Spinal cord (tissue), 10 donors: Measurements from ENCODE around the gene PKNOX2. TPM values are rescaled to one million over a fixed set of nuclear protein-coding genes. Genes with fewer than 3 reads are reported as not detected.

Experiments
- DNase-seq, 6 donors: peaks; one replicate each; pipeline versions ENCODE4 v3.0.0 to v3.0.0-alpha.2; 2013 to 2015; ENCODE audit warnings: low spot score in 6 of 6, low read depth in 4 of 6
- H3K27ac ChIP-seq: one replicate; pipeline ENCODE4 v1.5.1; 2013; ENCODE audit warnings: low read depth, low read length, control low read depth
- H3K27me3 ChIP-seq: one replicate; pipeline ENCODE4 v1.6.1; 2013; ENCODE audit warnings: low read length; ENCODE audit not compliant: control insufficient read depth, insufficient read depth
- H3K36me3 ChIP-seq: one replicate; pipeline ENCODE4 v1.6.1; 2013; ENCODE audit warnings: low read length; ENCODE audit not compliant: control insufficient read depth, insufficient read depth
- H3K4me1 ChIP-seq: one replicate; pipeline ENCODE4 v1.6.1; 2013; ENCODE audit warnings: low read length; ENCODE audit not compliant: control insufficient read depth, insufficient read depth
- H3K4me3 ChIP-seq: one replicate; pipeline ENCODE4 v1.5.1; 2013; ENCODE audit warnings: low read depth, low read length, control low read depth
- H3K9me3 ChIP-seq: one replicate; pipeline ENCODE4 v1.6.1; 2013; ENCODE audit warnings: low read length; ENCODE audit not compliant: control insufficient read depth, insufficient read depth
- WGBS: methylation state at CpG from one replicate; pipeline ENCODE4 v1.1.5; 2013; ENCODE audit warnings: missing lambda C conversion rate; ENCODE audit not compliant: insufficient coverage; 5-methylcytosine and 5-hydroxymethylcytosine counted together
- polyA plus RNA-seq, 2 donors: library from polyadenylated mRNA; unstranded; fragments of 120-200 nt; gene quantifications; one replicate each; pipeline ENCODE4 v1.2.1, GENCODE V29; 2013; ENCODE audit not compliant: insufficient read length in 2 of 2
- total RNA-seq, 2 donors: library from RNA; depleted of rRNA in 1 of 2; stranded (reverse); fragments of 120-200 nt in 1 of 2; fragments of >200 nt in 1 of 2; gene quantifications; one replicate each; pipeline versions ENCODE4 v1.2.3 to v1.2.4, GENCODE V29; 2013 to 2014
- donor health status: healthy.

Gene PKNOX2
- total and polyA plus RNA-seq, 4 donors, result 10.6 to 41.2 (median 26.6) TPM

GRCh38 chr11:125304136-125304535, 139.6 kb downstream of the PKNOX2 start:
- DNase-seq, result peak in 2 of 6 donors; percentile 76 to 93
- H3K4me3 ChIP-seq, result no peak overlapping the region
- H3K4me1 ChIP-seq, result peaks cover 38% of the 10 kb centered on the region
- peak overlapping the region; percentile 12 for H3K27ac ChIP-seq
- H3K36me3 ChIP-seq, result peaks cover 12% of the 10 kb centered on the region
- H3K27me3 ChIP-seq, result no peaks in the 10 kb centered on the region
- WGBS, result 41% methylated on average over 4 of the region's 7 CpGs
- no peaks in the 10 kb centered on the region for H3K9me3 ChIP-seq

- no peak overlapping the region for H3K27ac ChIP-seq
- no peaks in the 10 kb centered on the region for H3K9me3 ChIP-seq
- H3K4me3 ChIP-seq, result no peak overlapping the region
- H3K27me3 ChIP-seq, result no peaks in the 10 kb centered on the region
- WGBS, result 57% methylated on average over 2 of the region's 9 CpGs
- H3K36me3 ChIP-seq, result peaks cover 12% of the 10 kb centered on the region
- H3K4me1 ChIP-seq, result peaks cover 38% of the 10 kb centered on the region
- no peak for DNase-seq
Measured at GRCh38 chr11:125304876-125305275, 140.3 kb downstream of the PKNOX2 start.

- DNase-seq, result no peak
- WGBS, result 78% methylated on average over 7 of the region's 7 CpGs
- H3K36me3 ChIP-seq, result peaks cover 12% of the 10 kb centered on the region
Measured at GRCh38 chr11:125305345-125305744, 140.8 kb downstream of the PKNOX2 start.

GRCh38 chr11:125306476-125306875, 141.9 kb downstream of the PKNOX2 start:
- Histone ChIP-seq H3K36me3 (peaks cover 12% of the 10 kb centered on the region), H3K27me3 (no peaks in the 10 kb centered on the region), H3K4me1 (peaks cover 34% of the 10 kb centered on the region), H3K4me3 (no peak overlapping the region), H3K27ac (no peak overlapping the region), H3K9me3 (no peaks in the 10 kb centered on the region)
- DNase-seq, result peak in 1 of 6 donors; percentile 75
- 70% methylated on average over 4 of the region's 7 CpGs for WGBS

More at GRCh38 chr11:125305345-125305744, 140.8 kb downstream of the PKNOX2 start:
- no peaks in the 10 kb centered on the region for H3K27me3 ChIP-seq
- H3K4me1 ChIP-seq, result peaks cover 38% of the 10 kb centered on the region
- no peak overlapping the region for H3K4me3 ChIP-seq
- H3K9me3 ChIP-seq, result no peaks in the 10 kb centered on the region
- H3K27ac ChIP-seq, result no peak overlapping the region

DNA sequence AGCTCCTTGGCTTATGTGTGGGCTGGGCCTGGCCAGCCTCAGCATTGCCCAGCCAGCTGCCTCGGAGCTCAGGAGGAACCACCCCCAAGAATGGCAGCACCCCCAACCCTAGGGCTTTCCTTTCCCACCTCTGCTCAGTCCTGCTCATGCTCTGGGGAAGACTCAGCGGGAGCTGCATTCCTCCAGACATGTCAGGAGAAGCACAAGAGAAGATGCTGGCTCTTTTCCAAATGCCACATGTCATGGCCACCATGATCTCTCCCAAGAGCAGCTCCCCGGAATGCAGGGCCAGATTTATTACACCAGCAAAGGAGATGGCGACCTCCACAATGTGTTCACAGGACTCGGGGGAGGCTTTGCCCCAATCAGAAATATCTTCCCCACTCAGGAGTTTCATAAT, 143.7 kb downstream of the PKNOX2 start:
- 69% methylated on average over 3 of the region's 5 CpGs for WGBS
- no peaks in the 10 kb centered on the region for H3K9me3 ChIP-seq
- no peak overlapping the region for H3K27ac ChIP-seq
- H3K36me3 ChIP-seq, result peaks cover 10% of the 10 kb centered on the region
- H3K27me3 ChIP-seq, result no peaks in the 10 kb centered on the region
- no peak for DNase-seq
- no peak overlapping the region for H3K4me3 ChIP-seq
- peaks cover 26% of the 10 kb centered on the region for H3K4me1 ChIP-seq

GRCh38 chr11:125312391-125312790, 147.8 kb downstream of the PKNOX2 start:
- Histone ChIP-seq H3K4me3 (no peak overlapping the region), H3K27me3 (no peaks in the 10 kb centered on the region), H3K36me3 (peaks cover 7% of the 10 kb centered on the region), H3K9me3 (no peaks in the 10 kb centered on the region), H3K4me1 (peaks cover 34% of the 10 kb centered on the region), H3K27ac (no peak overlapping the region)
- DNase-seq, result no peak
- 80% methylated on average over 9 of the region's 12 CpGs for WGBS

GRCh38 chr11:125312812-125313211, 148.3 kb downstream of the PKNOX2 start:
- Histone ChIP-seq H3K9me3 (no peaks in the 10 kb centered on the region), H3K36me3 (peaks cover 7% of the 10 kb centered on the region), H3K4me1 (peaks cover 34% of the 10 kb centered on the region), H3K27ac (no peak overlapping the region), H3K4me3 (no peak overlapping the region), H3K27me3 (no peaks in the 10 kb centered on the region)
- 93% methylated on average over 9 of the region's 9 CpGs for WGBS
- DNase-seq, result no peak

DNA sequence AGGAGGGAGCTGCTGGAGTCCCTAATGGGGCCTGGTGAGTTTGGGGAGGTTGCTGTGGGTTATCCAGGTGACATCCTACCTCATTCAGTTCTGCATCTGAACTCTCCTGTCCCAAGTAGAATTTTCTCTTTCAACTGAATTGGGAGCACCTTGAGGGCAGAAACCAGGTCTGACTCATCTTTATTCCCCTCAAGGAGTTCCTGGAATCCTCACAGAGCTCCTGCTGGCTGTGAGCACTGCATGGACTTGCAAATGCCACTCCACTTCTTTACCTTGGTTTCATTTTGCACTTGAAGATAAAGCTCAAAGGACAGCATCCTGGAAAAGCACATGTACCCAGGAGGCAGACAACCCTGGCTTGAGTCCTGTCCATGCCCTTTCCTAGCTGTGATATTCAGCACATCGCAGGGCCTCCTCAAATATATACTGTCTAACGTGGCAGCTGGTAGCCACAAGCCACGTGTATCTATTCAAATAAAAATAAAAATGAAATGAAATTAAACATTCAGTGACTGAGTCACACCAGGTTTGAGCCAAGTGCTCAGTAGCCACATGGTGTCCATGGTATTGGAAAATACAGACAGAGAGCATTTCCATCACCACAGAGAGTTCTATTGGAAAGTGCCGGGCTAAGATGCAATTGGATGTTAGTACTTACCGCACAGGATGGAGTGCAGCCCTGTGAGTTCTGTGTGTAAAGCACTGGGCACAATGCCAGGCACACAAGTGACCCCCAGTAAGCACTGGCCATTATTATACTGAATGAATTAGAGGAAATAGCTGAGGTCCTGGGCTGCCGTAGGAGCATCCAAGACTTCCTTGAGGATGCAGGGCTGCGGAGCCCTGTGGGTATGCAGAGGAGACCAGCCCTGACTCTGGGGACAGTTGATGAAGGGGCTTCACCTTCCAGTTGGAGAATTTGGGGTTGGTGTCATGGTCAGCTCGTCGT, 149.0 kb downstream of the PKNOX2 start:
- Histone ChIP-seq H3K4me1 (peaks cover 31% of the 10 kb centered on the region), H3K27me3 (no peaks in the 10 kb centered on the region), H3K4me3 (no peak overlapping the region), H3K9me3 (no peaks in the 10 kb centered on the region), H3K36me3 (peaks cover 3% of the 10 kb centered on the region), H3K27ac (no peak overlapping the region)
- 59% methylated on average over 6 of the region's 9 CpGs for WGBS
- peak in 1 of 6 donors; percentile 35 for DNase-seq

GRCh38 chr11:125314276-125315078, 149.9 kb downstream of the PKNOX2 start:
- Histone ChIP-seq H3K9me3 (no peaks in the 10 kb centered on the region), H3K27me3 (no peaks in the 10 kb centered on the region), H3K27ac (no peak overlapping the region), H3K4me1 (peaks cover 31% of the 10 kb centered on the region), H3K4me3 (no peak overlapping the region), H3K36me3 (peaks cover 3% of the 10 kb centered on the region)
- DNase-seq, result no peak
- 56% methylated on average over 17 of the region's 17 CpGs for WGBS
